GM12878 (cell line): ENCODE data around the gene SNTA1.

Experiments used
- CEBPB ChIP-seq, 2 experiments: fragments of 150-350 bp in 1 of 2; IDR thresholded peaks; 2 replicates each; pipeline ENCODE4 v1.6.1; 2012 to 2014; ENCODE audit warnings: low read depth in 2 of 2, low read length in 2 of 2, borderline replicate concordance in 1 of 2, inconsistent platforms in 1 of 2
- EZH2 ChIP-seq: IDR thresholded peaks from 2 replicates; pipeline ENCODE4 v1.6.1; 2012; ENCODE audit warnings: low read depth, mild to moderate bottlenecking, control low read depth, inconsistent platforms, low read length, borderline replicate concordance; ENCODE audit not compliant: control insufficient read depth
- RFX5 ChIP-seq: IDR thresholded peaks from 2 replicates; pipeline ENCODE4 v1.6.1; 2011; ENCODE audit warnings: low read depth, low read length, improper control_type of control experiment
- RUNX3 ChIP-seq: IDR thresholded peaks from 2 replicates; pipeline ENCODE4 v1.6.1; 2012; ENCODE audit warnings: low read length, inconsistent platforms
- ZNF274 ChIP-seq: IDR thresholded peaks from one replicate; pipeline ENCODE4 v1.8.0; 2011; ENCODE audit not compliant: insufficient read length, insufficient read depth
- ZNF592 ChIP-seq: fragments of 450-650 bp; IDR thresholded peaks from 2 replicates; pipeline ENCODE4 v1.6.1; 2017; ENCODE audit warnings: mild to moderate bottlenecking, moderate library complexity
- ZZZ3 ChIP-seq: IDR thresholded peaks from 2 replicates; pipeline ENCODE4 v1.6.1; 2011; ENCODE audit warnings: low read depth; ENCODE audit not compliant: control insufficient read depth, insufficient read length

GRCh38 chr20:33372993-33373441 lies 70.5 kb downstream of the SNTA1 start:
- TF ChIP-seq RFX5 (no peak), ZZZ3 (no peak), ZNF592 (no peak), RUNX3 (no peak), ZNF274 (no peak), EZH2 (no peak), CEBPB (IDR thresholded peaks at IDR 0.05; ENCODE audit: borderline replicate concordance in 1 of 2, low read depth in 2 of 2, low read length in 2 of 2) (no peak)
